DMS 273 (cell line): ENCODE measurements around the gene IGFBPL1.
A peak's percentile ranks its signal among the peaks of the same experiment; 100 is the strongest.
"Not testable (repeated sequence)": the region's sequence is repeated elsewhere in the genome, so short reads cannot be mapped to it uniquely, and the experiment has no call there.

Experiments
- DNase-seq: peaks from one replicate; lab custom pipeline; 2025; ENCODE audit not compliant: unreplicated experiment; lab: John Stamatoyannopoulos, UW

The IGFBPL1 gene

GRCh38 chr9:38380230-38380871 lies 43.9 kb downstream of the IGFBPL1 start:
- no peak for DNase-seq

DNA sequence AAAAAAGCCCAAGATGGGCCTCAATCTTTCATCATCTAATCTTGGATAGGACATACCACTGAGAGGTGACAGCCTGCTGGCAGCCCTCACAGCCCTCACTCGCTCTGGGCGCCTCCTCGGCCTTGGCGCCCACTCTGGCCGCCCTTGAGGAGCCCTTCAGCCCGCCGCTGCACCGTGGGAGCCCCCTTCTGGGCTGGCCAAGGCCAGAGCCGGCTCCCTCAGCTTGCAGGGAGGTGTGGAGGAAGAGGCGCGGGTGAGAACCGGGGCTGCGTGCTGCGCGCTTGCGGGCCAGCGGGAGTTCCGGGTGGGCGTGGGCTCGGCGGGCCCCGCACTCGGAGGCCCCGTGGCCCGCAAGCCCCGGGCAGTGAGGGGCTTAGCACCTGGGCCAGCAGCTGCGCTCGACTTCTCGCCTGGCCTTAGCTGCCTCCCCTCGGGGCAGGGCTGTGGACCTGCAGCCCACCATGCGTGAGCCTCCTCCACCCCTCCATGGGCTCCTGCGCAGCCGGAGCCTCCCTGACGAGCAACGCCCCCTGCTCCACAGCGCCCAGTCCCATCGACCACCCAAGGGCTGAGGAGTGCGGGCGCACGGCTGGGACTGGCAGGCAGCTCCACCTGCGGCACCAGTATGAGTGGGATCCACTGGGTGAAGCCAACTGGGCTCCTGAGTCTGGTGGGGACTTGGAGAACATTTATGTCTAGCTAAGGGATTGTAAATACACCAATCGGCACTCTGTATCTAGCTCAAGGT lies 46.7 kb downstream of the IGFBPL1 start:
- not testable (repeated sequence) for DNase-seq

DNA sequence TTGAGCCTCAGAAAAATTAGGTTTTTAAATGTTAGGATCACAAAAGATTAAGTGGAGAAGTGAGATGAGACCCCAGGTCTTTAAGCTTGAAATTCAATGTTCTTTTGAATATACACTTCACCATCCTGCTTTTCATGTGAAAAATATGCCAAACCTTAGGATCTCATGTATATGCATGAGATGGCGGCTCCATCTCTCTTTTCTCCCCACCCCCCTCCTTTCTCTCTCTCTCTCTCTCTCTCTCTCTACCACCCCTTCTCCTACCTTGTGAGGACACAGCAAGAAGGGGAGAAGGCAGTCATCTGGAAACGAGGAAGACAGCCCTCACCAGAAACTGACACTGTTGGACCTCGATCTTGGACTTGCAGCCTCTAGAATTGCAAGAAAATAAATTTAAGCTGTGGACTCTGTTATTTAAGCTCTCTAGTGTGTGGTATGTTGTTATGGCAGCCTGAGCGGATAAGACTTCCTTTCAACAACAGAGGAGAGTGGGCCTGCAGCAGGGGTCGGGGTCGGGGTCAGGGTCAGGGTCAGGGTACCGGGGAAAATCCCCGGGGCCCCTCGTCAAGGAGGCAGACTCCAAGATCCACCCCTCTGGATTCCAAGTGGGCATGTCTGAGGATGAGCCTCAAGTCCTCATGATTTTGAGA lies 48.1 kb downstream of the IGFBPL1 start:
- no peak for DNase-seq

GRCh38 chr9:38375572-38375963 lies 48.7 kb downstream of the IGFBPL1 start:
- no peak for DNase-seq

GRCh38 chr9:38374847-38375571 lies 49.2 kb downstream of the IGFBPL1 start:
- DNase-seq: no peak

DNA sequence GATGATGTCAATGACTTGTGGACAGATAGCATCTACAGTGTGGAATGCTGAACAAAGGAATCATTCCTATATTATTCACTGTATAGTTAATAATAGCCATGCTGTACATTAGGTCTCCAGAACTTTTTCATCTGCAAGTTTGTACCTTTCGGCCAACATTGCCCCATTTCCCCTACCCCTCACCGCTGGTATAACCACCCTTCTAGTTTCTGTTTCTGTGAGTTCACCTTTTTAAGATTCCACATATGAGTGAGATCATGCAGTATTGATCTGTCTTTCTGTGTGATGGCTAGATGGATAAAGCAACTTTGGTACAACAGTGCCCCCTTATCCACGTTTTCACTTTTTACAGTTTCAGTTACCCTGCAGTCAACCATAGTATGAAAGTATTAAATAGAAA lies 50.6 kb downstream of the IGFBPL1 start:
- no peak for DNase-seq

- DNase-seq: no peak
These were observed 51.3 kb downstream of the IGFBPL1 start for GRCh38 chr9:38372762-38373619.

- DNase-seq: peak; percentile 59
These were observed 52.8 kb downstream of the IGFBPL1 start for GRCh38 chr9:38371495-38371894.

- peak; percentile 12 for DNase-seq
These were observed 54.1 kb downstream of the IGFBPL1 start for GRCh38 chr9:38370176-38370575.

DNA sequence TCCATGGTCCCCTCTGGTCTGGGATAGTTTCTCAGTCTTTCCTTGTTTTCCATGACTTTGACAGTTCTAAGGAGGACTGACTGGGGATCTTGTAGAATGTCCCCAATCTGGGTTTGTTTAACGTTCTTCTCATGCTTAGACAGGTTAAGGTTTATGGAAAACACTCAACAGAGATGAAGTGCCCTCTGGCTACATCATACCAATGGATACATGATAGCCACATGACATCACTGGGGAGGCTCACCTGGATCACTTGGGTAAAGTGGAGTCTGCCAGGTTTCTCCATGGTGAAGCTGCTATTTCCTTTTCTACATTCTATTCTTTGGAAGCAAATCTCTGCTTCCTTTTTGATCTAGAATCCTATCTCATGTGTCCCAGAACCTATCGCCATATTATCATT lies 55.5 kb downstream of the IGFBPL1 start:
- no peak for DNase-seq

DNA sequence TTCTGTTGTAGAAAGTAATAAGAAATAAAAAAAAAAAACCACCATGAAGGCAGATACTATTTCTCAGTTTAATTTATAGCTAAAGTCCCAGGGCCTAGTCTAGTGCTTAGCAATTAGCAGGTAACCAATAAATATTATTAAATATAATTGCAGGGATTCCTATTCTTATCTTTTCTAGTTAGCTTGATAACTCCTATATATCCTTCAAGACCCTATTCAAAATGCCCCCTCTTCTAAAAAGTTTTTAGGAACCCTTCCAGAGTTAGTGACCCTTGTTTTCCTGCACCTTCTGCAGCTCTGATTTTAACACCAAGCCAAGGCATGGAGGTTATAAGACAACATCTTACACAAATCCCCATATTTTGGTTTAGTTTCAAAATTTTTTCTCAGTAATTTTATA lies 56.4 kb downstream of the IGFBPL1 start:
- no peak for DNase-seq

DNA sequence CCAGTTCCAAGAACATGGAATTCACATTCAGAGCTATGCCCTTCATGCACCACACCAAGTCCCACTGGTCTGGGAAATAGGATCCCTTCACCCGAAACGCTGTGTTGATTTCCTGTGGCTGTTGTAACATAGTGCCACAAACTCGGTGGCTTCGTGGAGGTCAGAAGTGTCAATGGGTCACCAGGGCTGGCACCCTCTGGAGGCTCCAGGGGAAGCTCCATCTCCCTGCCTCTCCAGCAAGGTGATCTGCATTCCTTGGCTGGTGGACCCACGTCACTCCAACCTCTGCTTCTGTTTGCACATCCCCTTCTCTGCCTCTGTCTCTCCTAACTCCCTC lies 60.7 kb downstream of the IGFBPL1 start:
- no peak for DNase-seq

DNA sequence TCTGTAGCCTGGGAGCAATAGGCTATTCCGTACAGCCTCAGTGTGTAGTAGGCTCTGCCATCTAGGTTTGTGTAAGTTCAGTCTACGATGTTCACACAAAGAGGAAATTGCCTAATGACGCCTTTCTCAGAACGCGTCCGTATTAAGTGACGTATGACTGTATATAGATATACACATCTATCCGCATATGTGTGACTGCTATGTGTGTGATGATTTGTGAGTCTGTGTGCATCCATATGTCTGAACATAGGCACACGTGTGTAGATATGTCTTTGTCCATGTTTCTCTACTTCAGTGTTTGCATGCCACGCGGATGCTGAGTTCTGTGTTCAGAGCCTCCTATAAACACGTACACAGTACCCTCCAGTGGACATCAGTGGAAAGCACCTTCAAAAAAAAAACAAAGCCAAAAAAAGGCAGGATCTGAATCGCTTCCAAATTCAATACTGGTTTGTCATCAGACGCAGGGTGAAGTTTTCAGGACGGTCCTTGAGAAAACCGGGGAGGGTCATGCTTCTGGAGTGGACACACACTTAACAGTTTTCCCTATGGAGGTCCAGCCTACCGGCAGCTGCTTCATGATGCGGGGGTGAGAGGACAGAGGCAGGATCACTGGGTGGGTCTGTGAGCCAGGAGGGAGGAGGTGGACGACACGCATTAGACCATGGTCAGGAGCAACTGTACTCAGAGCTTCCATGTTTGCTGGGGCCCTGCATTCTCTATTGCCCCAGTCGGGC lies 61.2 kb downstream of the IGFBPL1 start:
- peak; percentile 79 for DNase-seq

DNA sequence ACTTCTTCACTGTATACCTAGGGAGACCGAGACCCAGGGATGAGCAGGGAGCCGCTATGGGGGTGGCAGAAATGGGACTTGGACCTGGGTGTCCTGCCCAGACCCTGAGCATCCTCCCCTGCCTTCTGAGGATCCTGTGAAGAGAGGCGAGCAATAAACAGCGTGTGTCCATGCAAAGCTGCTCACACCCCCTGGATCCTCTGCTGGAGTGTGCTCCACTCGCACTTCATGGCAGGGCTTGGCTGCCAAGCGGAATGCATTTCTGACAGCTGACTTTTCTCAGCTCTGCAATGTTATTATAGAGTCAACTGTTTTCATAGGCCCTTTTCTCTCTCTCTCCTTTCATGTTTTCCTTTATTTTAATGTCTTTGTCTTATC lies 62.8 kb downstream of the IGFBPL1 start:
- no peak for DNase-seq

DNA sequence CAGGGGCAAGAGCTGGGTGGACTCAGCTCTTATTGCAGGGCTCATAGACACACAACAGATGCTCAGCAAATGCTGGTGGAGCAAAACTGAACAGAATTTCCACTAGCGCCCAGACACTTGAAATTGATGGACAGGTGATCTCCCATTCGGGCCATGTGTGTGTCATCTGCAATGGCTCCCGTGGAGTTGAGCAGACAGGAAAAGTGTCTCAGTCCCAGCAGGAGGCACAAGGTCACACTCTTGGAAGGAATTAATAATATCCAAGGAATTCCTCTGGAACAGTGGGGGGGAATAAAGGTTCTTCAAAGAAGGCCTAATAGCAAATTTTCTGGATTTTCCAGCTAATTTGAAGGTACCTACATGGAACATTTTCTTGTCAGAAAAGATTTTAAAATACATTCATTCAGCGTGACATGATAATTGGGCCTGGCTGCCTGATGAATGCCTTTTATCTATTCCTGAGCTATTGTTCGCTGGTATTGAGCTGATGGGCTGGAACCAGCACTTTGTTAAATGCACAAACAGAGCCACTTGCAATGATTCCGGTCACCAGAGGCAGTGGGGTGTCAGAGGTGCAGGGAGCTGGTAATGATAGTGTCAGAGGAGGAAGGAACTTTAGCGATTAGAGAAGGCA lies 63.3 kb downstream of the IGFBPL1 start:
- DNase-seq: no peak

DNA sequence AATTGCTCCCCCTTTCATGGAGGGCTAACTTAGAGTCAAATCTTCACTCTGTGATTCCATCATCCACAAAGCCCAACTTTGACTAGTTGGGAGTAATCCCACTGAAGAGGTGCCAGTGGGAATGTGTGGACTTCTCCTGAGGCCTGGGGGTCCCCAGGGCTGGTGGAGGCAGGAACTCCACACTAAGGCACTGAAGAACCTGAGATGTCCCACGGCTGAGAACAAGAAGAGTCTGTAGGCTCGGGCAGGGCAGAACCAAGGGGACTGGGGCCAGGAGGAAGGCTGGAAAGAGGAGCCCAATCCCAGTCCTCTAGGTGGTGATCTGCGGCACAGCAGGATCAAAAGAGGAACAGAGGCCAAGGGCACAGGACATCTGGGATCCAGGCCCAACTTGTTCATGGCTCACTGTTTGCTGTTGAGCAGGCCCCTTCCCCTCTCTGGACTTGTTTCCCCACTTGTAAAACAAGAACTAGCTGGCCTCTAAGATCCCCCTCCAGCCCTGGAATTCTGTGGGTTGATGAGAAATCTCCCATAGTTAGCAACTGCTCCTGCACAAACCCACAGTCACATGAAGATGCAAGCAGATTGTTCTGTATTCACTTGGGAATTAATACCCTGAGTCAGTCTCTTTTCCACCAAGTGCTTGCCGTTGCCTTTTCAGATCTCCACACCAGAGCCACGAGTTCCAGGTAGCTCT lies 64.4 kb downstream of the IGFBPL1 start:
- no peak for DNase-seq

DNA sequence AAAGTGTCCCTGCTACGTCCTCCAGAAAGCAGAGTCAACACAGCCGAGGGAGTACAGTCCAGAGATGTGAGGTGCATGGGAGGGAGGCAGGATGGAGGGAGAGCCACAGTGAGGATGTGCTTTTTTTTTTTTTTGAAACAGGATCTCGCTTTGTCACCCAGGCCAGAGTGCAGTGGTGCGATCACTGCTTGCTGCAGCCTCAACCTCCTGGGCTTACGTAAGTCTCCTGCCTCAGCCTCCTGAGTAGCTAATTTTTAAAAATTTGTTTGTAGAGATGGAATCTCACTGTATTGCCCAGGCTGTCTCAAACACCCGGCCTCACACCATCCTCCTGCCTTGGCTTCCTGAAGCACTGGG lies 65.0 kb downstream of the IGFBPL1 start:
- DNase-seq: no peak

DNA sequence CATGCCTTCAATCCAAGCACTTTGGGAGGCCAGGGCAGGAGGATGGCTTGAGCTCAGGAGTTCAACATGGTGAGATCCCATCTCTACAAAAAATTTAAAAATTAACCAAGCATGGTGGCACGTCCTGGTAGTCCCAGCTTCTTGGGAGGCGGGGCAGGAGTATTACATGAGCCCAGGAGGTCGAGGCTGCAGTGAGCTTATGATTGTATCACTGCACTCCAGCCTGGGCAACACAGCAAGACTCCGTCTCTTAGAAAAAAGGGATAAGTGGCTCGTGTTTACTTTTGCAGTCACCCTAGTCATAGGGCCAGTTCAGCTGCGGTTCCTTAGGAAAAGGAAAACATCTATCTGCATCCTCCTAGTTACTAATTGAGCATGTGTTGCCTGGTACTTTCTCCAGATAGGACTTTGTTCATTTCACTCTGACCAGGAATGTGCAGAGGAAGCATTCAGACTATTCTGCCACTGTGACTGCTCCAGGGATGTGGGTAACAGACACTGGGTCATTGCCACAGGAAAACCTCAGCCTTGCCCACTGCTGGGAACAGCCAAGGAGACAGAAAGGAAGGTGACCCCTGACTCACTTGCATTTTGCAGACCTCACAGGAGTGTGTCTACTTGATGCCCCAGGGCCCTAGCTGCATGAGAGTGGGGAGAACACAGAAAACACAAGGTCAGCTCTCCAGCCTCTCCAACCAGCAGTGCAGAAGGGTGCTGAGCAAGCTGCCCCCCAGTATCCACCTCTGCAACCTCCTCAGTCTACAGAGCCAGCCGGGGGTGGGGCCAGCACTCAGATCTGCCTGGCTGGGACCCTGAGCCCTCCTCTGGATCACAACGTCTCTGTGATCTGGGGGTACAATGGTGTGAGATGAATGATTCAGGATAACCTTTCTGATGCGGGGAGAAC lies 65.6 kb downstream of the IGFBPL1 start:
- DNase-seq: no peak
